GM23248 (cell line): Measurements from ENCODE around the gene ESAM. TPM values are rescaled to one million over a fixed set of nuclear protein-coding genes. Genes with fewer than 3 reads are reported as not detected.

ENCODE experiments used
- DNase-seq: peaks from one replicate; pipeline ENCODE4 v3.0.0-alpha.2; 2015
- H2AFZ ChIP-seq: fragments of 200-600 bp; sonication (generic); 2 replicates; pipeline ENCODE4 v1.6.1; 2016; ENCODE audit warnings: antibody characterized with exemption
- H3F3A ChIP-seq: fragments of 200-600 bp; sonication (generic); 2 replicates; pipeline ENCODE4 v1.6.1; 2016; ENCODE audit warnings: mild to moderate bottlenecking, antibody characterized with exemption, mixed run types; ENCODE audit not compliant: insufficient read depth
- H3K27ac ChIP-seq: fragments of 200-600 bp; sonication (generic); 2 replicates; pipeline ENCODE4 v1.5.1; 2016; ENCODE audit warnings: mild to moderate bottlenecking
- H3K27me3 ChIP-seq: fragments of 200-600 bp; sonication (generic); replicated peaks from 2 replicates; pipeline ENCODE4 v1.6.1; 2016; ENCODE audit warnings: mild to moderate bottlenecking; ENCODE audit not compliant: insufficient read depth
- H3K36me3 ChIP-seq: fragments of 200-600 bp; sonication (generic); 2 replicates; pipeline ENCODE4 v1.6.1; 2016; ENCODE audit warnings: low read depth, mild to moderate bottlenecking
- H3K4me1 ChIP-seq: fragments of 200-600 bp; sonication (generic); 2 replicates; pipeline ENCODE4 v1.6.1; 2016; ENCODE audit warnings: mild to moderate bottlenecking; ENCODE audit not compliant: insufficient read depth
- H3K4me2 ChIP-seq: fragments of 200-600 bp; sonication (generic); one replicate; pipeline ENCODE4 v1.6.1; 2016; ENCODE audit warnings: mild to moderate bottlenecking; ENCODE audit not compliant: unreplicated experiment
- H3K4me3 ChIP-seq: fragments of 200-600 bp; sonication (generic); 2 replicates; pipeline ENCODE4 v1.5.1; 2016; ENCODE audit warnings: mild to moderate bottlenecking
- H3K79me2 ChIP-seq: fragments of 200-600 bp; sonication (generic); 2 replicates; pipeline ENCODE4 v1.6.1; 2016; ENCODE audit warnings: mild to moderate bottlenecking; ENCODE audit not compliant: insufficient read depth
- H3K9ac ChIP-seq: fragments of 200-600 bp; sonication (generic); 2 replicates; pipeline ENCODE4 v1.6.1; 2016; ENCODE audit warnings: mild to moderate bottlenecking
- H3K9me2 ChIP-seq: fragments of 200-600 bp; sonication (generic); 2 replicates; pipeline ENCODE4 v1.6.1; 2016; ENCODE audit warnings: mixed run types, mild to moderate bottlenecking, moderate library complexity; ENCODE audit not compliant: insufficient read depth
- H3K9me3 ChIP-seq: fragments of 200-600 bp; sonication (generic); one replicate; pipeline ENCODE4 v1.6.1; 2017; ENCODE audit warnings: low read depth
- H4K20me1 ChIP-seq: fragments of 200-600 bp; sonication (generic); 2 replicates; pipeline ENCODE4 v1.6.0; 2016; ENCODE audit not compliant: insufficient read depth
- EZH2 ChIP-seq: fragments of 200-600 bp; sonication (generic); IDR thresholded peaks from 2 replicates; pipeline ENCODE4 v1.6.1; 2018; ENCODE audit warnings: antibody characterized with exemption, mild to moderate bottlenecking; ENCODE audit not compliant: insufficient read depth, poor library complexity, severe bottlenecking
- EZH2phosphoT487 ChIP-seq: fragments of 200-600 bp; sonication (generic); IDR thresholded peaks from 2 replicates; pipeline ENCODE4 v1.6.1; 2018; ENCODE audit warnings: antibody characterized with exemption, moderate library complexity, mild to moderate bottlenecking, low read depth; ENCODE audit not compliant: insufficient read depth
- WGBS, 2 experiments: methylation state at CpG; one replicate each; pipeline ENCODE4 v1.1.6; 2015 to 2017; ENCODE audit warnings: low lambda C conversion rate in 2 of 2, low coverage in 1 of 2; ENCODE audit errors: missing lambda C conversion rate in 2 of 2; 5-methylcytosine and 5-hydroxymethylcytosine counted together
- in situ Hi-C: fragments of 300-500 bp; cut with MboI; formaldehyde crosslinking; loops from 2 replicates; pipeline ENCODE4 v1.15.0; 2020
- polyA plus RNA-seq: library from polyadenylated mRNA; unstranded; fragments of >200 nt; fragmentation: Nextera tagmentation; extraction: Ambion mirVana; gene quantifications from 2 replicates; pipeline ENCODE4 v1.2.1, GENCODE V29; 2016
- total RNA-seq: library from RNA; depleted of rRNA; stranded (reverse); fragments of >200 nt; shearing (Covaris generic); gene quantifications from 2 replicates; pipeline ENCODE4 v1.2.3, GENCODE V29; 2014

ESAM gene
- total and polyA plus RNA-seq, 2 experiments from 2014 or later, result not detected

DNA sequence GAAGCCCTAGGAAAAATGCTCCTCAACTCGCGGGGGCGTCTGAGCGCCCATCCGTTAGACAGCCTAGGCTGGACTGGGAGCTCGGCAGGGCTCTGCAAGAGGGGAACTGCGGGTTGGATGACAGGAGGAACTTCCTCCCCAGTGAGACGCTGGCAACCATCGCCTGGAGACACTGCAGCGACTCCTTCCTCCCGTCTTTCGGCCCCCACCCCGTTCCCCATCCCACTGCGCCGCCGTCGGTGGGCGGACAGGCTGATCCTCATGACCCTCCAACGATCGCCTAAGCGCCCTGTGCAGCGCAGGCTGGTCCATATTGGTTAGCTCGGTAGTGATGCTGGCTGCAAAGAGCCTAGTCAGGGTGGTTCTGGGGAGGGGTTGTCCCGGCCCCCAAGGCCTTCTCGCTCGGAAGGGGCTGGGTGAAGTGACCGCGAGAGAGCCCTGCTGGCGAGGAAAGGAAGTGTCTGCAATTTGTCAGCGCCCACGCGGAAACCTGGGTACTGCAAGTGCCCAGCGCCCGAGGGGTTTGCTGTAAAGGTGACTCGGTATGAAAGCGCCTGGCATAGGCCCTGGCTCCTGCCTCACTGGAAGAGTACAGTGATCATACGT lies 21.7 kb downstream of the ESAM start:
- peak overlapping the region; percentile 67 for H2AFZ ChIP-seq
- H3K9me2 ChIP-seq, result no peaks in the 10 kb centered on the region
- no peaks in the 10 kb centered on the region for H4K20me1 ChIP-seq
- no peaks in the 10 kb centered on the region for H3K79me2 ChIP-seq
- H3K4me1 ChIP-seq, result no peaks in the 10 kb centered on the region
- H3K9me3 ChIP-seq, result no peaks in the 10 kb centered on the region
- peak overlapping the region; percentile 87 for H3K4me2 ChIP-seq
- H3K27me3 ChIP-seq, result peaks cover 52% of the 10 kb centered on the region
- H3K9ac ChIP-seq, result peak overlapping the region; percentile 22; the same call in 1 of the 2 replicates
- peak overlapping the region; percentile 67 for H3K4me3 ChIP-seq
- no peak overlapping the region for H3K27ac ChIP-seq
- in situ Hi-C loops, result no loop called here
- TF ChIP-seq EZH2, result no peak
- no peak for TF ChIP-seq EZH2phosphoT487
- H3K36me3 ChIP-seq, result no peaks in the 10 kb centered on the region
- 4 to 5% methylated on average over 33 to 37 of the region's 37 CpGs for WGBS, 2 experiments
- H3F3A ChIP-seq, result no peaks in the 10 kb centered on the region
- DNase-seq, result peak; percentile 60

DNA sequence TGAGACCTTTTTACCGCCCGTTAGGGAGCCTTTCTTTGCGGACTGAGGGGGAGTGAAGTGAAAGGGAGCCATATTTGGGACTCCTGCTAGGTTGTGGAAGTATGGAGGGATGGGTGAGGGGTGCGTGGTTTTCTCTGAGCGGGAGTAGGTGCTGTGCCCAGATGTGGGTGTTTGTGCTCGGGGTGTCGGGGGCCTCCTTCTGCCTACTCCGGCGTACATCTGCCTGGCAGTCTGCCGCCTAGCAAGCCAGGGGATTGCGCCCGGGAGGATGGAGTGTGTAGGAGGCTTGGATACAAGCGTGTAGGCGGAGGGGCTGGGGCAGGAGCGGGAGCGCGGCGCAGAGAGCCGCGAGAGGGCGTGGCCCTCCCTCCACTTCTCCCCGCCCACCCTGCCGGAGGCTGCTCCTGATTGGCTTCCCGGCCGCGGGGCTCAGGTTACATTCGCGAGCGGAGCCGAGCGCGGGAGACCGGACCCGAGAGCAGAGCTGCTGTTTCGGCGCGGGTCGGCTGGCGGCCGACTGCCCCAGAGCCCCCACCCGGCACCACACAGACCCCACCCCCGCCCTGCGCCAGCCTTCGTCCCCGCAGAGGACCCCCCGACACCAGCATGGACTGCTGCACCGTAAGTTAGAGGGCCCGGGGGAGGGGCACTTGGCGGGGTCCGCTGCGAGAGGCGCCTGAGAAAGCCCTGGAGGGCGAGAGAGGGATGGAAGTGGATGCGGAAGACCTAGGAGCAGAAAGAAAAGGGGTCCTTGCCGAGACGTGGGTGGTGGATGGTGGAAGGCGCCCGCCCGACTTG lies 22.4 kb downstream of the ESAM start, which contains the start of gene NRGN:
NRGN (plus strand) TSS at position 464 of the 798 bp plus-strand sequence; CDS start at position 607, 143 bp downstream.
- Histone ChIP-seq H2AFZ (peak within 1 kb of the TSS; percentile 67), H3K36me3 (no peaks in the 10 kb centered on the region), H3K79me2 (no peaks in the 10 kb centered on the region), H3K4me1 (no peaks in the 10 kb centered on the region), H3K27me3 (peaks cover 49% of the 10 kb centered on the region), H3K9ac (peak within 1 kb of the TSS; percentile 22; the same call in 1 of the 2 replicates), H3K9me2 (no peaks in the 10 kb centered on the region), H3K27ac (no peak within 1 kb of the TSS), H3K4me3 (peak within 1 kb of the TSS; percentile 67), H4K20me1 (no peaks in the 10 kb centered on the region), H3F3A (no peaks in the 10 kb centered on the region), H3K9me3 (no peaks in the 10 kb centered on the region), H3K4me2 (peak within 1 kb of the TSS; percentile 87)
- 3 to 5% methylated on average over 20 to 59 of the region's 59 CpGs for WGBS, 2 experiments
- peak; percentile 95 for DNase-seq
- TF ChIP-seq EZH2, result no peak
- no peak for TF ChIP-seq EZH2phosphoT487
- in situ Hi-C loops, result no loop called here

DNA sequence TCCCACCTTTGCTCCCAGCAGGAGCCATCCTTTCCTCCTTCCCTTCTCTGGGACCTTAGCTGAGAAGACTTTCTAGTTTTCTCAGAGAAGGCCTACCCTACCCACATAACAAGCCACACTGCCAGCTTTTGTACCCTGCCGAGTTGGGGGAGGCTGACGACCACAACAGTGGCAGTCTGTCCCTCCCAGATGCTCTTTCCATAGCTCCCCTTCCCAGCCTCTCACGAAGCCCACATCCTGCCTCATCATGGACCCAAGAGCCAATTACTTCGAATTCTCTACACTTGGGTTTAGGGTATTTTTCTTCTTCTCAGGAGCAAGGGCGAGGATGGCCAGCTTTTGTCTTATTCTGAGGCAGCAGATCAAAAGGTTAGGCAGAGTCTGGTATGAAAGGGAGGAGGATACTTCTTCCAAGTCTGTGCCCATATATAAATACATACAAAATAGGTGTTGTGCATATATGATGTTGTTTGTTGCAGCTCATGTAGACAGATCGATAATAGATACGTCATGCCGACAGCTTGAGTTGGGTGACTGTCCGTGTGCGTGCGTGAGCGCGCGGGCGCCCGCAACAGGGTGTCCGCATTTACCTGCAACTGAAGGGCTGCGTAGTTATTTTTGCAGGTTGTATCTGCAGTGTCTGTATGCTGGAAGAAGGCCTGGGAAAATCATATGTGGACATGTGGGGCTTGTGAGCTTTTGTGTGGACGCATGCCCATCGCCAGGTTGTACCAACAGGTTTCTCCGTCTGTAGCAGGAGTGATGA lies 23.2 kb downstream of the ESAM start:
- H3K9ac ChIP-seq, result no peak overlapping the region
- no peak for DNase-seq
- H3K79me2 ChIP-seq, result no peaks in the 10 kb centered on the region
- in situ Hi-C loops, result no loop called here
- no peaks in the 10 kb centered on the region for H3K4me1 ChIP-seq
- 33 to 45% methylated on average over 21 of the region's 21 CpGs for WGBS, 2 experiments
- peak overlapping the region; percentile 67 for H3K4me3 ChIP-seq
- H3K9me2 ChIP-seq, result no peaks in the 10 kb centered on the region
- peak overlapping the region; percentile 87 for H3K4me2 ChIP-seq
- peaks cover 41% of the 10 kb centered on the region for H3K27me3 ChIP-seq
- H3K27ac ChIP-seq, result no peak overlapping the region
- no peaks in the 10 kb centered on the region for H4K20me1 ChIP-seq
- TF ChIP-seq EZH2phosphoT487, result no peak
- peak; percentile 45 for TF ChIP-seq EZH2
- no peaks in the 10 kb centered on the region for H3F3A ChIP-seq
- no peak overlapping the region; the same call in 1 of the 2 replicates for H2AFZ ChIP-seq
- no peaks in the 10 kb centered on the region for H3K36me3 ChIP-seq
- no peaks in the 10 kb centered on the region for H3K9me3 ChIP-seq

DNA sequence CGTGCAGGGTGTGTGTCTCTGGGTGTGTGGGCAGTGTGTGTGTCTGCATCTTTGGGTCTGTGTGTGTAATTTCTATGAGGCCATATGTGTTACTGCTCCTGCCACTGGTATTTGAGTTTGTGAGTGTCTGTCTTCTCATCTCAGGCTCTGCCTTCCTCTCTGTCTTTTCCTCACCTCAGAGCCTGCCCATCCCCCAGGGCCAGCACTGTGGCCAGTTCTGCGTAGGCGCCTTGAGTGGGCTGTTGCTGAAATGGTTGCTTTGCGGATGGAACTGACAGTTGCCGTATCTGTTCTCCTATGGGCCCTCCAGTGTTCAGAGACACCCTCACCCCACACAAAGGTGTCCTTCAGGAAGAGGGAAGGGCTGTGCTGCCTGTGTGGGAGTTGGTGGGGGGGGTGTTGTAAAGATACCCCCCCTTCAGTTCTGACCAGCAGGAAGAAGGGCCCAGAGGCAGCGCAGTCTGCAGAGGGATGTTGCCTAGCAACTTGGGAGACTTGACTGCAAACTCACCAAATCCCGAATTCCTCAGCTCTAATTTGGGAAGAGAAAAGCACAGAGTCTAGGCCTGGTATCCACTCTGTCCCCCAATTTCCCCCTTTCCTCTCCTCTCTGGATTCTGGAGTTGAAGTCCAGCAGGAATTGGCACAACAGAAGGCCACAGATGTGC lies 24.3 kb downstream of the ESAM start:
- Histone ChIP-seq H3K36me3 (no peaks in the 10 kb centered on the region), H3K9ac (no peak overlapping the region), H3K9me2 (no peaks in the 10 kb centered on the region), H3K4me3 (no peak overlapping the region), H3K27ac (no peak overlapping the region), H3F3A (no peaks in the 10 kb centered on the region), H3K4me1 (no peaks in the 10 kb centered on the region), H3K4me2 (no peak overlapping the region), H4K20me1 (no peaks in the 10 kb centered on the region), H3K27me3 (peaks cover 34% of the 10 kb centered on the region), H3K9me3 (no peaks in the 10 kb centered on the region), H3K79me2 (no peaks in the 10 kb centered on the region), H2AFZ (no peak overlapping the region)
- WGBS, 2 experiments, result 74 to 75% methylated on average over 7 of the region's 7 CpGs
- TF ChIP-seq EZH2phosphoT487, result no peak
- TF ChIP-seq EZH2, result no peak
- in situ Hi-C loops, result no loop called here
- no peak for DNase-seq
